ENCODE measurements around the gene MT1E. TPM values are rescaled to one million over a fixed set of nuclear protein-coding genes. Genes with fewer than 3 reads are reported as not detected.

The MT1E gene
- polyA plus RNA-seq, 1 experiment: 153 TPM

GRCh38 chr16:56653218-56653617 is 27.6 kb downstream of the MT1E start:
- H3K4me3 ChIP-seq (ENCODE audit: low read depth, low read length): no peak overlapping the region
- no peak overlapping the region for H3K27ac ChIP-seq (ENCODE audit: low read depth, low read length)
- CTCF ChIA-PET: no interaction called here
- H3K9me3 ChIP-seq (ENCODE audit: control insufficient read depth, insufficient read depth, low read length): no peaks in the 10 kb centered on the region; the same call in 1 of the 2 replicates
- TF ChIP-seq CTCF (IDR thresholded peaks at IDR 0.05; ENCODE audit: low read depth, low read length): no peak
- DNase-seq (ENCODE audit: low read depth, low spot score): no peak
- POLR2A ChIA-PET: no interaction called here
- peaks cover 59% of the 10 kb centered on the region for H3K27me3 ChIP-seq (ENCODE audit: control insufficient read depth, insufficient read depth, low read length)

- ChIA-PET CTCF (no interaction called here), POLR2A (interaction anchor here (1.0 kb wide), 1 partner anchor 32 kb away, joined by 3 read pairs; the partner anchor contains the start of gene MT1E)
- H3K9me3 ChIP-seq (ENCODE audit: control insufficient read depth, insufficient read depth, low read length): no peaks in the 10 kb centered on the region; the same call in 1 of the 2 replicates
- TF ChIP-seq CTCF (IDR thresholded peaks at IDR 0.05; ENCODE audit: low read depth, low read length): no peak
- peak within 1 kb of the TSS; percentile 47 for H3K4me3 ChIP-seq (ENCODE audit: low read depth, low read length)
- H3K27me3 ChIP-seq (ENCODE audit: control insufficient read depth, insufficient read depth, low read length): peaks cover 59% of the 10 kb centered on the region
- no peak within 1 kb of the TSS for H3K27ac ChIP-seq (ENCODE audit: low read depth, low read length)
- DNase-seq (ENCODE audit: low read depth, low spot score): no peak
Observed at GRCh38 chr16:56657555-56658326, 32.2 kb downstream of the MT1E start, which contains the start of gene MT1F. TSS of gene MT1F (plus strand) at chr16:56657959. CDS start at chr16:56658059, 100 bp downstream.

DNA sequence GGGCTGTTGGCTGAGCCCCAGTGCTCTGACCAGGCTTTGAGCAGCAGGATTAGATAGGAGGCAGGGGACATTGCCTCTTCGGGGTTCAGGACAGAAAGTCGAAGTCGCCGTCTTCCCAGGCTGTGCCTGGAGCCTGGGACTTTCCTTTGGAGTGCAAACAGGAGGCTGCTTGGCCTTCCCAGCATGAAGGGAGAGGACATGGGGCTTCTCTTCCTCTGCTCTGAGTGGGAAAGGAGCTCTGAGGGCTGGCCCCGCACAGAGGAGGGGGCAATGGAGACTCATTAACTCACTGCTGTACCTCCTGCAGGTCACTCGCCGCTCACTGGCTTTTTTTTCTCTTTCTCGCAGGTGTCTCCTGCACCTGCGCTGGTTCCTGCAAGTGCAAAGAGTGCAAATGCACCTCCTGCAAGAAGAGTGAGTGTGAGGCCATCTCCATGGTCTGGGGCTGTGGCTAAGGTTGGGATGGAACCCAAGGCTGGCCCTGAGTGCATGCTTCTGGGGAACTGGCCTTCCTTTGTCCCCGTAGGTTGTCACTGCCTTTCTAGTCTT is 32.8 kb downstream of the MT1E start:
- Histone ChIP-seq H3K27ac (ENCODE audit: low read depth, low read length) (no peak overlapping the region), H3K27me3 (ENCODE audit: control insufficient read depth, insufficient read depth, low read length) (peaks cover 62% of the 10 kb centered on the region), H3K9me3 (ENCODE audit: control insufficient read depth, insufficient read depth, low read length) (no peaks in the 10 kb centered on the region; the same call in 1 of the 2 replicates), H3K4me3 (ENCODE audit: low read depth, low read length) (peak overlapping the region; percentile 47)
- ChIA-PET CTCF (no interaction called here), POLR2A (interaction anchor here (1.0 kb wide), 1 partner anchor 33 kb away, joined by 3 read pairs; the partner anchor contains the start of gene MT1E)
- DNase-seq (ENCODE audit: low read depth, low spot score): no peak
- no peak for TF ChIP-seq CTCF (IDR thresholded peaks at IDR 0.05; ENCODE audit: low read depth, low read length)

DNA sequence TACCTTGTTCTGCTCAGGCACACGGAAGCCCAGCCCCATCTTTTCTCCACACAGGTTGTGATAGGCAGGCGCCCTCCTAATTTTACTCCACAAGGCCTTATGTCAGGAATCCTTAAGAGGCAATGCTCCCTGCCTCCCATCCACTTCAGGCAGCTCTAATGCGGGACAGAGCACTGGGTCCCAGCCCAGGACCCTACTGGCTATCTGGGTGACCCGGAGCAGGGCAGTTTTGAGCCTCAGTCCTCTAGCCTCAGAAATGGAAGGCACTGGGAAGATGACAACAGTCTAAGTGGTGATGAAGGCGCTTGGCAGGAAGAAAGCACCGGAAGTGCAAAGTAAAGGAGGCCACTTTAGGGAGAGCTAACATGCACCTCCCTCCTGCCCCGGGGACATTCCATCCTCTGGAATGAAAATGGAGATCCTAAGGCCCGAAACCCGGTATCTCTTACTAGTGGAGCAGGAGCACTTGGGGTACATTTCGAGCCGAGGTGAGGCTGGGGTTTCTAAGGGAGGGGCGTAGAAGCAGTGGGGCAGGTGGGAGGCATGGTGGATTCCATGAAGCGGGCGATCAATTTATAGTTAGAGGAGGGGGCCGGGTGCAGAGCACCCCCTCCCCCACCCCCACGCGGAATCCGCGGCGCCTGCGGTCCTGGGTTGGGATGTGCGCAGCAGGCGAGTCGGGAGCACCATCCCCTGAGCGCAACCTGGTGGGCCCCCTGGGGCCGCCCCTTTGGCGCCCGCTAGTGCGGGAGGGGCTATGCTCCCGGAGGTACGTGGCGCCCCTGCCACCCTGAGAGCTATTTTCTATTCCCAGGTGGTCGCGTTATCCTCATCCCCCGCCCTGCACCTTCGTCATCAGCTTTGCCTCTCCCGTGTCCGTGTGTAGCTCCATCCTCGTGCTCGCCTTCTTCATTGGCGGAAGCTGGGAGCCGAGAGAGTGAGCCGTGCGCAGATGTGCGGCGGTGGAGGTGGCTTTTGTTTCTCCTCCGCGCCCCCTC is 37.1 kb downstream of the MT1E start:
- DNase-seq (ENCODE audit: low read depth, low spot score): no peak
- Histone ChIP-seq H3K27me3 (ENCODE audit: control insufficient read depth, insufficient read depth, low read length) (peaks cover 79% of the 10 kb centered on the region), H3K4me3 (ENCODE audit: low read depth, low read length) (no peak overlapping the region), H3K9me3 (ENCODE audit: control insufficient read depth, insufficient read depth, low read length) (no peaks in the 10 kb centered on the region; the same call in 1 of the 2 replicates), H3K27ac (ENCODE audit: low read depth, low read length) (no peak overlapping the region)
- CTCF ChIA-PET: no interaction called here
- POLR2A ChIA-PET: no interaction called here
- no peak for TF ChIP-seq CTCF (IDR thresholded peaks at IDR 0.05; ENCODE audit: low read depth, low read length)

Measured in AG04450 (cell line).